Adrenal gland (tissue), 12 donors: ENCODE data around the gene SIT1. TPM values are rescaled to one million over a fixed set of nuclear protein-coding genes. Genes with fewer than 3 reads are reported as not detected.

Experiments
- DNase-seq, 7 donors: peaks; one replicate each; pipeline ENCODE4 v3.0.0-alpha.2; 2019 to 2020
- H3K27ac ChIP-seq, 5 donors: fragments of 200-600 bp; sonication (generic) in 4 of 5; 1 replicate in 3 of 5; 2 replicates in 2 of 5; pipeline versions ENCODE4 v1.5.1 to v1.8.0; 2016 to 2020; ENCODE audit warnings: mild to moderate bottlenecking in 1 of 5
- H3K27me3 ChIP-seq: fragments of 200-600 bp; 2 replicates; pipeline ENCODE4 v1.8.0; 2021
- H3K36me3 ChIP-seq, 2 donors: fragments of 200-600 bp; replicated peaks in 1 of 2; 1 replicate in 1 of 2; 2 replicates in 1 of 2; pipeline versions ENCODE4 v1.5.1 to v1.8.0; 2018 to 2022
- H3K4me1 ChIP-seq, 2 donors: fragments of 200-600 bp; replicated peaks in 1 of 2; 1 replicate in 1 of 2; 2 replicates in 1 of 2; pipeline versions ENCODE4 v1.5.1 to v1.8.0; 2018 to 2021
- H3K4me3 ChIP-seq, 4 donors: fragments of 200-600 bp; sonication (generic) in 3 of 4; one replicate each; pipeline ENCODE4 v1.5.1; 2016 to 2018
- H3K9me3 ChIP-seq, 3 donors: fragments of 200-600 bp; sonication (generic) in 1 of 3; replicated peaks in 1 of 3; 1 replicate in 2 of 3; 2 replicates in 1 of 3; pipeline versions ENCODE4 v1.5.1 to v1.8.0; 2016 to 2021
- CTCF ChIP-seq, 6 experiments: fragments of 450-650 bp in 4 of 6; fragments of 200-600 bp in 2 of 6; sonication (generic) in 1 of 6; IDR thresholded peaks; 1 replicate in 5 of 6; 2 replicates in 1 of 6; pipeline versions ENCODE4 v1.5.1 to v1.8.0; 2016 to 2021; ENCODE audit warnings: antibody characterized with exemption in 6 of 6, mild to moderate bottlenecking in 2 of 6, moderate library complexity in 1 of 6
- POLR2A ChIP-seq, 2 donors: fragments of 450-650 bp; IDR thresholded peaks; one replicate each; pipeline ENCODE4 v1.6.1; 2017; ENCODE audit warnings: antibody characterized with exemption in 2 of 2, mild to moderate bottlenecking in 2 of 2, moderate library complexity in 1 of 2
- WGBS, 4 donors: extraction: QIAGEN DNeasy Blood & Tissue Kit in 2 of 4; methylation state at CpG; one replicate each; pipeline versions ENCODE4 v1.1.5 to v1.1.7; 2013 to 2017; 5-methylcytosine and 5-hydroxymethylcytosine counted together
- intact Hi-C, 2 donors: fragments of 100-400 bp; cut with DNase I; formaldehyde crosslinking; loops; one replicate each; pipeline versions ENCODE4 v1.14.1 to v1.15.0; 2022 to 2023
- polyA plus RNA-seq, 3 donors: library from polyadenylated mRNA; stranded (reverse); fragments of 200-250 nt in 2 of 3; fragments of 350-450 nt in 1 of 3; fragmentation: Illumina TruSeq in 1 of 3; extraction: RNeasy Lipid Tissue Mini Kit (QIAGEN cat#74804) in 1 of 3; gene quantifications; one replicate each; pipeline ENCODE4 v1.2.3, GENCODE V29; 2013 to 2014
- total RNA-seq, 9 donors: library from RNA; depleted of rRNA in 4 of 9; stranded (reverse); fragments of >200 nt in 4 of 9; fragments of 120-200 nt in 1 of 9; fragmentation: NEBNext Ultra II Directional in 1 of 9; extraction: Animal tissue kit (Norgen Biotek cat#: 25700) in 1 of 9; gene quantifications; one replicate each; pipeline versions ENCODE4 v1.1.0 to v1.2.4, GENCODE V29; 2013 to 2023
- donor health status: healthy with polysubstance abuse.
- donor health status: Bipolar disorder and iron deficiency.
- donor health status: DM: yes; HTN: yes; CAD: no.
- donor health status: DM: no; HTN: no; CAD: no.
- donor health status: DM: no; HTN: no; CAD: no.
- donor health status: DM: yes; HTN: yes; CAD: no.

Gene SIT1
- total and polyA plus RNA-seq, 12 donors, result 0.06 to 2.1 (median 0.83) TPM; not detected in 2

GRCh38 chr9:35682520-35683315 is 32.0 kb upstream of the SIT1 start:
- H3K27ac ChIP-seq, result peak overlapping the region in 2 of 5 donors; percentile 21 to 40
- TF ChIP-seq POLR2A (IDR thresholded peaks at IDR 0.05) (no peak), CTCF (IDR thresholded peaks at IDR 0.05) (no peak)
- H3K4me1 ChIP-seq, result peaks cover 9 to 20% of the 10 kb centered on the region in 2 donors
- no peak overlapping the region for H3K4me3 ChIP-seq
- intact Hi-C loops, result no loop called here
- H3K36me3 ChIP-seq, result peaks cover 0 to 34% of the 10 kb centered on the region in 2 donors
- 75 to 77% (median 76%) methylated on average over 10 of the region's 10 CpGs for WGBS, 4 donors
- no peak for DNase-seq
- no peaks in the 10 kb centered on the region for H3K9me3 ChIP-seq
- H3K27me3 ChIP-seq, result no peaks in the 10 kb centered on the region

GRCh38 chr9:35682051-35682450 is 31.3 kb upstream of the SIT1 start:
- WGBS, 4 donors, result 40 to 61% (median 54%) methylated on average over 6 of the region's 6 CpGs
- Histone ChIP-seq H3K9me3 (no peaks in the 10 kb centered on the region), H3K27ac (peak overlapping the region in 1 of 5 donors; percentile 40), H3K4me1 (peaks cover 2 to 13% of the 10 kb centered on the region in 2 donors), H3K27me3 (no peaks in the 10 kb centered on the region), H3K36me3 (peaks cover 0 to 34% of the 10 kb centered on the region in 2 donors), H3K4me3 (no peak overlapping the region)
- intact Hi-C loops, result no loop called here
- TF ChIP-seq POLR2A (IDR thresholded peaks at IDR 0.05) (no peak), CTCF (IDR thresholded peaks at IDR 0.05) (no peak)
- DNase-seq, result no peak

GRCh38 chr9:35681341-35682002 is 30.7 kb upstream of the SIT1 start:
- H3K27ac ChIP-seq, result peak overlapping the region in 1 of 5 donors; percentile 40
- intact Hi-C loops, result no loop called here
- no peak for DNase-seq
- peaks cover 0 to 7% of the 10 kb centered on the region in 2 donors for H3K4me1 ChIP-seq
- H3K9me3 ChIP-seq, result no peaks in the 10 kb centered on the region
- H3K36me3 ChIP-seq, result peaks cover 0 to 34% of the 10 kb centered on the region in 2 donors
- no peak overlapping the region for H3K4me3 ChIP-seq
- no peak for TF ChIP-seq CTCF (IDR thresholded peaks at IDR 0.05)
- TF ChIP-seq POLR2A (IDR thresholded peaks at IDR 0.05), result no peak
- WGBS, 4 donors, result 68 to 84% (median 71%) methylated on average over 2 to 3 of the region's 3 CpGs
- H3K27me3 ChIP-seq, result no peaks in the 10 kb centered on the region

GRCh38 chr9:35680331-35681105 is 29.8 kb upstream of the SIT1 start:
- WGBS, 4 donors, result 62 to 72% (median 71%) methylated on average over 15 of the region's 15 CpGs

More at GRCh38 chr9:35680331-35681105, 29.8 kb upstream of the SIT1 start:
- no peak for DNase-seq
- H3K4me3 ChIP-seq, result no peak overlapping the region
- no peaks in the 10 kb centered on the region for H3K9me3 ChIP-seq
- H3K27ac ChIP-seq, result no peak overlapping the region
- peaks cover 0 to 3% of the 10 kb centered on the region in 2 donors for H3K4me1 ChIP-seq
- intact Hi-C loops, result no loop called here
- peaks cover 0 to 32% of the 10 kb centered on the region in 2 donors for H3K36me3 ChIP-seq
- no peaks in the 10 kb centered on the region for H3K27me3 ChIP-seq
- no peak for TF ChIP-seq POLR2A (IDR thresholded peaks at IDR 0.05)
- TF ChIP-seq CTCF (IDR thresholded peaks at IDR 0.05), result no peak
